Heart left ventricle (tissue), 16 donors: ENCODE measurements around the gene MUC2. TPM values are rescaled to one million over a fixed set of nuclear protein-coding genes. Genes with fewer than 3 reads are reported as not detected.

ENCODE experiments used
- ATAC-seq, 4 donors: fragments of 200-7000 bp; cut with Tn5 transposase; one replicate each; pipeline ENCODE4 v1.9.1; 2020 to 2022; ENCODE audit warnings: moderate library complexity in 4 of 4, mild to moderate bottlenecking in 3 of 4, moderate number of reproducible peaks in 1 of 4
- DNase-seq, 5 donors: peaks; one replicate each; pipeline ENCODE4 v3.0.0-alpha.2; 2020
- H3K27ac ChIP-seq, 12 donors: fragments of 200-600 bp; sonication (generic) in 4 of 12; one replicate each; pipeline versions ENCODE4 v1.5.0 to v1.8.0; 2016 to 2022; ENCODE audit warnings: mild to moderate bottlenecking in 2 of 12
- H3K27me3 ChIP-seq, 9 donors: fragments of 200-600 bp; sonication (generic) in 2 of 9; one replicate each; pipeline versions ENCODE4 v1.5.1 to v1.8.0; 2016 to 2022; ENCODE audit warnings: mild to moderate bottlenecking in 3 of 9
- H3K36me3 ChIP-seq, 9 donors: fragments of 200-600 bp; sonication (generic) in 2 of 9; one replicate each; pipeline versions ENCODE4 v1.5.0 to v1.8.0; 2018 to 2022; ENCODE audit warnings: mild to moderate bottlenecking in 2 of 9
- H3K4me1 ChIP-seq, 12 donors: fragments of 200-600 bp; sonication (generic) in 4 of 12; one replicate each; pipeline versions ENCODE4 v1.5.0 to v1.8.0; 2016 to 2022; ENCODE audit warnings: mild to moderate bottlenecking in 3 of 12
- H3K4me3 ChIP-seq, 12 donors: fragments of 200-600 bp; sonication (generic) in 4 of 12; one replicate each; pipeline versions ENCODE4 v1.5.0 to v1.8.0; 2017 to 2022; ENCODE audit warnings: mild to moderate bottlenecking in 9 of 12, moderate library complexity in 4 of 12
- H3K9me3 ChIP-seq, 12 donors: fragments of 200-600 bp; sonication (generic) in 4 of 12; one replicate each; pipeline versions ENCODE4 v1.5.0 to v1.8.0; 2016 to 2022; ENCODE audit warnings: mild to moderate bottlenecking in 1 of 12
- CTCF ChIP-seq, 12 donors: fragments of 200-600 bp; sonication (generic) in 4 of 12; IDR thresholded peaks; one replicate each; pipeline versions ENCODE4 v1.5.0 to v1.8.0; 2018 to 2022; ENCODE audit warnings: antibody characterized with exemption in 12 of 12, mild to moderate bottlenecking in 5 of 12
- POLR2A ChIP-seq, 2 donors: fragments of 450-650 bp; IDR thresholded peaks; one replicate each; pipeline ENCODE4 v1.6.1; 2017; ENCODE audit warnings: antibody characterized with exemption in 2 of 2, mild to moderate bottlenecking in 2 of 2, moderate library complexity in 2 of 2
- WGBS, 4 donors: extraction: QIAGEN DNeasy Blood & Tissue Kit in 2 of 4; methylation state at CpG; one replicate each; pipeline versions ENCODE4 v1.1.5 to v1.1.7; 2013 to 2018; 5-methylcytosine and 5-hydroxymethylcytosine counted together
- intact Hi-C, 10 donors: fragments of 100-400 bp; cut with DNase I; formaldehyde crosslinking; loops; one replicate each; pipeline versions ENCODE4 v1.11.1 to v1.14.2; 2022
- polyA plus RNA-seq, 2 donors: library from polyadenylated mRNA; stranded (reverse); fragments of 200-250 nt; gene quantifications; one replicate each; pipeline ENCODE4 v1.2.3, GENCODE V29; 2013
- total RNA-seq, 9 donors: library from RNA; depleted of rRNA in 2 of 9; stranded (reverse); fragments of >200 nt in 2 of 9; fragmentation: NEBNext Ultra II Directional in 3 of 9; extraction: Animal tissue kit (Norgen Biotek cat#: 25700) in 3 of 9; gene quantifications; one replicate each; pipeline versions ENCODE4 v1.1.0 to v1.2.4, GENCODE V29; 2016 to 2023
- donor health status: ischemic (EF 13 %, LVEDD 7.1; RV severe dilation, severe dysfunction).
- donor health status: healthy with polysubstance abuse.
- donor health status: DM: no; HTN: yes; CAD: no.
- donor health status: DM: no; HTN: no; CAD: no.
- donor health status: ischemic (EF 25% LVEDD 6.9; RV normal size, moderate dysfunction).
- donor health status: ischemic (EF 25% LVEDD 5.7; RV mildly dilated, moderate dysfunction).
- donor health status: healthy.
- donor health status: DM: yes; HTN: yes; CAD: no.
- donor health status: ischemic (EF 35%, LVEDD 5.7; RV mildly dilated, moderate dysfunction).
- donor health status: nonischemic (EF 11% LVEDD 7.7; RV severe dilation, severe dysfunction).
- donor health status: DM: yes; HTN: yes; CAD: no.
- donor health status: PGD.
- donor health status: ischemic (EF 29% LVEDD 5.4; RV normal size, mild dysfunction).
- donor health status: nonischemic (EF 23%, LVEDD 6.1; RV moderate dilation, normal function).

Gene MUC2
- total and polyA plus RNA-seq, 11 donors: 0.01 to 0.07 TPM; not detected in 9

- H3K9me3 ChIP-seq: peaks cover 0 to 6% (median 0%) of the 10 kb centered on the region in 12 donors
- H3K27ac ChIP-seq: no peak overlapping the region
- no peaks in the 10 kb centered on the region for H3K36me3 ChIP-seq
- peaks cover 0 to 29% (median 6%) of the 10 kb centered on the region in 9 donors for H3K27me3 ChIP-seq
- TF ChIP-seq CTCF (IDR thresholded peaks at IDR 0.05): no peak
- TF ChIP-seq POLR2A (IDR thresholded peaks at IDR 0.05): no peak
- ATAC-seq (no peak), DNase-seq (no peak)
- H3K4me1 ChIP-seq: peaks cover 0 to 3% (median 0%) of the 10 kb centered on the region in 12 donors
- intact Hi-C loops: no loop called here
- no peak overlapping the region for H3K4me3 ChIP-seq
- WGBS, 4 donors: 65 to 78% (median 74%) methylated on average over 6 of the region's 6 CpGs
These were observed 30.5 kb upstream of the MUC2 start for GRCh38 chr11:1044160-1044559.

- ATAC-seq (no peak), DNase-seq (peak in 2 of 5 donors; percentile 10 to 24)
- Histone ChIP-seq H3K36me3 (no peaks in the 10 kb centered on the region), H3K9me3 (peaks cover 0 to 6% (median 0%) of the 10 kb centered on the region in 12 donors), H3K4me1 (peaks cover 0 to 8% (median 0%) of the 10 kb centered on the region in 12 donors), H3K27ac (no peak overlapping the region), H3K4me3 (no peak overlapping the region), H3K27me3 (peaks cover 0 to 45% (median 5%) of the 10 kb centered on the region in 9 donors)
- TF ChIP-seq POLR2A (IDR thresholded peaks at IDR 0.05): no peak
- TF ChIP-seq CTCF (IDR thresholded peaks at IDR 0.05): no peak
- 58 to 66% (median 65%) methylated on average over 22 of the region's 22 CpGs for WGBS, 4 donors
- intact Hi-C loops: loop anchor here in 1 of 10 donors (5.0 kb wide), 1 partner anchor 145 kb away; no protein-coding TSS in a partner anchor
These were observed 27.0 kb upstream of the MUC2 start for GRCh38 chr11:1047595-1048156.

GRCh38 chr11:1048375-1049070, 26.2 kb upstream of the MUC2 start:
- no peak overlapping the region for H3K4me3 ChIP-seq
- DNase-seq (peak in 1 of 5 donors; percentile 47), ATAC-seq (no peak)
- peaks cover 0 to 9% (median 0%) of the 10 kb centered on the region in 12 donors for H3K4me1 ChIP-seq
- peaks cover 0 to 49% (median 5%) of the 10 kb centered on the region in 9 donors for H3K27me3 ChIP-seq
- intact Hi-C loops: loop anchor here in 1 of 10 donors (5.0 kb wide), 1 partner anchor 146 kb away; no protein-coding TSS in a partner anchor
- H3K27ac ChIP-seq: no peak overlapping the region
- peaks cover 0 to 6% (median 0%) of the 10 kb centered on the region in 12 donors for H3K9me3 ChIP-seq
- WGBS, 4 donors: 54 to 73% (median 65%) methylated on average over 25 of the region's 25 CpGs
- TF ChIP-seq CTCF (IDR thresholded peaks at IDR 0.05) (no peak), POLR2A (IDR thresholded peaks at IDR 0.05) (no peak)
- H3K36me3 ChIP-seq: no peaks in the 10 kb centered on the region

GRCh38 chr11:1049071-1049405, 25.6 kb upstream of the MUC2 start:
- Histone ChIP-seq H3K27ac (no peak overlapping the region), H3K4me1 (peaks cover 0 to 14% (median 0%) of the 10 kb centered on the region in 12 donors), H3K36me3 (no peaks in the 10 kb centered on the region), H3K9me3 (peaks cover 0 to 6% (median 0%) of the 10 kb centered on the region in 12 donors), H3K27me3 (peaks cover 0 to 54% (median 6%) of the 10 kb centered on the region in 9 donors), H3K4me3 (no peak overlapping the region)
- ATAC-seq (no peak), DNase-seq (peak in 1 of 5 donors; percentile 39)
- WGBS, 4 donors: 84 to 93% (median 90%) methylated on average over 4 to 6 of the region's 6 CpGs
- no peak for TF ChIP-seq POLR2A (IDR thresholded peaks at IDR 0.05)
- intact Hi-C loops: loop anchor here in 1 of 10 donors (5.0 kb wide), 1 partner anchor 147 kb away; no protein-coding TSS in a partner anchor
